Psoas muscle (tissue), 8 donors: ENCODE data around the gene HDC. TPM values are rescaled to one million over a fixed set of nuclear protein-coding genes. Genes with fewer than 3 reads are reported as not detected.

Experiments
- ATAC-seq, 4 donors: fragments of 200-7000 bp; cut with Tn5 transposase; one replicate each; pipeline ENCODE4 v1.9.1; 2020; ENCODE audit warnings: moderate library complexity in 3 of 4, mild to moderate bottlenecking in 2 of 4
- DNase-seq, 2 donors: peaks; one replicate each; pipeline ENCODE4 v3.0.0-alpha.2; 2020
- H3K27ac ChIP-seq: fragments of 200-600 bp; one replicate; pipeline ENCODE4 v1.8.0; 2022
- H3K27me3 ChIP-seq, 3 donors: fragments of 200-600 bp in 1 of 3; one replicate each; pipeline versions ENCODE4 v1.6.1 to v1.8.0; 2013 to 2022; ENCODE audit warnings: low read length in 2 of 3, mild to moderate bottlenecking in 2 of 3, moderate library complexity in 1 of 3; ENCODE audit not compliant: insufficient read depth in 3 of 3
- H3K36me3 ChIP-seq, 2 donors: fragments of 200-600 bp in 1 of 2; one replicate each; pipeline versions ENCODE4 v1.6.1 to v1.8.0; 2013 to 2022; ENCODE audit warnings: low read depth in 1 of 2, mild to moderate bottlenecking in 1 of 2, moderate library complexity in 1 of 2; ENCODE audit not compliant: insufficient read depth in 1 of 2
- H3K4me1 ChIP-seq: fragments of 200-600 bp; one replicate; pipeline ENCODE4 v1.8.0; 2022
- H3K4me3 ChIP-seq: fragments of 200-600 bp; one replicate; pipeline ENCODE4 v1.8.0; 2022; ENCODE audit warnings: mild to moderate bottlenecking
- H3K9me3 ChIP-seq: fragments of 200-600 bp; one replicate; pipeline ENCODE4 v1.8.0; 2022
- WGBS, 3 donors: extraction: QIAGEN DNeasy Blood & Tissue Kit; methylation state at CpG; one replicate each; pipeline versions ENCODE4 v1.1.6 to v1.1.7; 2013; 5-methylcytosine and 5-hydroxymethylcytosine counted together
- intact Hi-C, 2 donors: fragments of 100-400 bp; cut with DNase I; formaldehyde crosslinking; loops; one replicate each; pipeline versions ENCODE4 v1.11.0 to v1.14.2; 2022
- polyA plus RNA-seq, 3 donors: library from polyadenylated mRNA; stranded (reverse); fragments of 200-250 nt; gene quantifications; one replicate each; pipeline ENCODE4 v1.2.3, GENCODE V29; 2013
- total RNA-seq, 4 donors: library from RNA; stranded (reverse); fragmentation: NEBNext Ultra II Directional in 2 of 4; extraction: Animal tissue kit (Norgen Biotek cat#: 25700) in 2 of 4; gene quantifications; one replicate each; pipeline versions ENCODE4 v1.2.1 to v1.2.4, GENCODE V29; 2021 to 2023
- TF ChIP-seq, protein P1 (sequence below): fragments of 200-600 bp; IDR thresholded peaks from one replicate; pipeline ENCODE4 v1.8.0; 2022; ENCODE audit warnings: antibody characterized with exemption
- donor health status: healthy with polysubstance abuse.
- donor health status: DM: no; HTN: no; CAD: no; lungs with moderate emphysema.
- donor health status: Bipolar disorder and iron deficiency.
- donor health status: healthy.
- donor health status: DM: yes; HTN: yes; CAD: no.
- donor health status: DM: no; HTN: no; CAD: no.
- donor health status: DM: no; HTN: no; CAD: no.
- donor health status: DM: yes; HTN: yes; CAD: no.

HDC gene
- total and polyA plus RNA-seq, 7 donors = 0.03 to 0.97 (median 0.34) TPM

DNA sequence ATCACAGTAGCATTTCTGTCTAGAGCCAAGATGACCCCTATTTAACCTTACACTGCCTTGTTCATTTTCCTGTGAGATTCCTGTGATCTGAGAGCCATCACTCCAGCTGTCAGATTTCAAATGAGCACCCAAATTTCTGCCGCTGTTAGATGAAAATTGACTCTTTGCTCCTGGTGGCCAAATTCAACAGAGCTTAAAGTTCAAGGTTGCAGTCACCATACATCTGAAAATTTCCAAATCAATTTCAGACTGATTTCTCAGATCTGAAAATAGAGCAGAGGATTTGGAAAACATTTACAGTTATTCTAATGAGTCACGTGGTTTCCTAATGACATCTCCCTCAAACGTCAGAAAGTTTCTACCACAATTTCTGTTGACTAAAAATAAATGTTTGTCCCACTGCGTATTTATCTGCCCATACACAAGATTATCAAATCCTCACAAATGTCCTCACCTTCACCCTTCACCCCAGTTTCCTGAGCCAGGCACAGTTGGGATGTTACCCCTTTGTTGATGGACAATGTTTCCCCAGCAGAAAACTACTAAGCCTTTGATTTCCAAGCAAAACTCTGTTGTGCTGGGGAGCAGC is 16.4 kb downstream of the HDC start:
- Histone ChIP-seq H3K27me3 (peaks cover 0 to 2% (median 0%) of the 10 kb centered on the region in 3 donors), H3K4me3 (no peak overlapping the region), H3K36me3 (no peaks in the 10 kb centered on the region), H3K27ac (no peak overlapping the region), H3K9me3 (no peaks in the 10 kb centered on the region), H3K4me1 (no peaks in the 10 kb centered on the region)
- 48 to 55% (median 51%) methylated on average over 4 of the region's 4 CpGs for WGBS, 3 donors
- TF ChIP-seq, protein P1, sequence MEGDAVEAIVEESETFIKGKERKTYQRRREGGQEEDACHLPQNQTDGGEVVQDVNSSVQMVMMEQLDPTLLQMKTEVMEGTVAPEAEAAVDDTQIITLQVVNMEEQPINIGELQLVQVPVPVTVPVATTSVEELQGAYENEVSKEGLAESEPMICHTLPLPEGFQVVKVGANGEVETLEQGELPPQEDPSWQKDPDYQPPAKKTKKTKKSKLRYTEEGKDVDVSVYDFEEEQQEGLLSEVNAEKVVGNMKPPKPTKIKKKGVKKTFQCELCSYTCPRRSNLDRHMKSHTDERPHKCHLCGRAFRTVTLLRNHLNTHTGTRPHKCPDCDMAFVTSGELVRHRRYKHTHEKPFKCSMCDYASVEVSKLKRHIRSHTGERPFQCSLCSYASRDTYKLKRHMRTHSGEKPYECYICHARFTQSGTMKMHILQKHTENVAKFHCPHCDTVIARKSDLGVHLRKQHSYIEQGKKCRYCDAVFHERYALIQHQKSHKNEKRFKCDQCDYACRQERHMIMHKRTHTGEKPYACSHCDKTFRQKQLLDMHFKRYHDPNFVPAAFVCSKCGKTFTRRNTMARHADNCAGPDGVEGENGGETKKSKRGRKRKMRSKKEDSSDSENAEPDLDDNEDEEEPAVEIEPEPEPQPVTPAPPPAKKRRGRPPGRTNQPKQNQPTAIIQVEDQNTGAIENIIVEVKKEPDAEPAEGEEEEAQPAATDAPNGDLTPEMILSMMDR = no peak
- DNase-seq (no peak), ATAC-seq (no peak)
- intact Hi-C loops = no loop called here

DNA sequence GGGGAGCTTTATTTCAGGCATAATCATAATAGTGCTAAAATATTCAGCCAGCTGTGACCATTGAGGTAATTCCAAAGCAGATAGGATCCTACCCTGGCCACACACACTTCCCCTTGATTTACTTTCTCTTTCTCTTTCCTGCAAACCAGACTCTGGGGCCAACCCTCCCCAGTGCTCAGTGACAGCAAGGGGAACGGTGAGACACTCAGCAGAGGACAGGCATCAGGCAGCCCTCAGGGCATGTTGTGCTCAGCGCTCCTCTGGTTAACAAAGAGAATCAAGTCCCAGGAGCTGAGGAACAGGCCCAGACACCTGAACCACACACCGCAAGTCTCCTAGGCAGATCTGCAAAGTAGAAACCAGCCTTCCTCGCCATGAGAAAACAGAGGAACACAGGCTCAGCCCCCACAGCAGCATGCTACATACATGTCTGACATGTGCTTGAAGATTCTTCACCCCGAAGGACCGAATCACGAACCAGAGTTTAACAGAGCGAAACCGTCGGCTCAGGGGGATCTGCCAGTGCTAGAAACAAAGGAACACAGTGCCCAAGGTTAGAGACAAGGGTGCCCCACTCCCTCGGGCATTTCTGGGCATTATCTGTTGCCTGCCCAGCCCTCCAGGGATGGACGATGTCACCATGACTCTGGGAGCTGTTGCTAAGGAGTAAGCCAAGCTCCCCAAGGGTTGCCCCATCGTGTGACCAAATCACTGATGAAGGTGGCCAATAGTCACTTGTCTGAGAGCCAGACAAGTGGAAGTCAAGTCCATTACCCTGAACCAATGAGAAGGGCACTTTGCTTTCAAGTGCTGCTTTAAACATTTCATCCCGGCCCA is 17.5 kb downstream of the HDC start:
- no peaks in the 10 kb centered on the region for H3K4me1 ChIP-seq
- H3K9me3 ChIP-seq = no peaks in the 10 kb centered on the region
- no peak for ATAC-seq
- H3K4me3 ChIP-seq = no peak overlapping the region
- H3K27me3 ChIP-seq = no peaks in the 10 kb centered on the region
- TF ChIP-seq, protein P1 = no peak
- WGBS, 3 donors = 79 to 84% (median 82%) methylated on average over 14 of the region's 14 CpGs
- DNase-seq = no peak
- intact Hi-C loops = no loop called here
- H3K27ac ChIP-seq = no peak overlapping the region
- H3K36me3 ChIP-seq = no peaks in the 10 kb centered on the region

DNA sequence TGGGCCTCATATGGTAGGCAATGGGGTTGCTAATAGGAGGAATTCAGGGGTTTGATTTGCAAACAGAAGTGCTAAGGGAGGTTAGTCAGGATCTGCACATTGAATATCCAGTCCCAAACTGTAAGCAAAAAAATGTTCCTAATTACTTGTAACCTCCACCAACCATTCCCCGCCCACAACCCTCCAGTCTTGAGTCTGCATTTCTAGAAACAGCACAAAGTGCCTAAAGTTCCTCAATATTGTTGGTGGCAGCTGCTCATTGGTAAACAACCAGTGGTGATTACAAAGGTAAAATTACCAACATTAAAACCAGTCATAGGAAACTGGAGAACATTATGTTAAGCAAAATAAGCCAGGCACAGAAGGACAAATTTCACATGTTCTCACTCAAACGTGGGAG is 18.9 kb downstream of the HDC start:
- intact Hi-C loops = no loop called here
- Histone ChIP-seq H3K27me3 (no peaks in the 10 kb centered on the region), H3K36me3 (no peaks in the 10 kb centered on the region), H3K27ac (no peak overlapping the region), H3K4me3 (no peak overlapping the region), H3K4me1 (no peaks in the 10 kb centered on the region), H3K9me3 (no peaks in the 10 kb centered on the region)
- DNase-seq (no peak), ATAC-seq (no peak)
- TF ChIP-seq, protein P1 = no peak
- WGBS, 3 donors = 77 to 79% (median 79%) methylated on average over 2 of the region's 2 CpGs

DNA sequence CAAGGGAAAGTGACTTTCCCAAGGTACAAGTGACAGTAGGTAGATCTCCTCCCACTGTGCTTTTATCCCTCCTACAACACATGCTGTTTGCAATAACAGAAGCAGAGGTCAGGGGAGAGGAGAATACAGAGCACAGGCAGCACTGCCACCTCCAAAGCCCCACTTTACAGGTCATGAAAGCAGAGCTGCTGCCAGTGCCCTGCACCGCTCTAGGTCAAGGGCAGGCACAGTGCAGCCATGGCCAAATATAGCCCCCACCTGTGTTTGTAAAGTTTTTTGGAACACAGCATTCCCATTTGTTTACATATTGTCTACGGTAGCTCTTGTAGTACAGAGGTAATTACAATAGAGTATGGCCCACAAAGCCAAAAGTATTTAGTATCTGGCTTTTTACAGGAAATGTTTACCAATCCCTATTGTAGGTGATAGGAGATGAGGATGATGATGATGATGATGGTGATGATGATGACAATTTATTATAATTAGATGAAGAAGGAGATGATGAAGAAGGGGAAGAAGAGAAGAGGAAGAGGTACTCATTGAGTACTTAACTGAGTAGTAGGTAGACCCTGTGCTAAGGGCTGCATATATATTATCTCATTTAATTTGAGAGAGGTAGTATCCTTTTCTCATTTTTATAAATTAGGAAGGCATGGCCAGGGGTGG is 20.4 kb downstream of the HDC start:
- ATAC-seq (no peak), DNase-seq (no peak)
- Histone ChIP-seq H3K4me1 (no peaks in the 10 kb centered on the region), H3K36me3 (no peaks in the 10 kb centered on the region), H3K27me3 (no peaks in the 10 kb centered on the region), H3K4me3 (no peak overlapping the region), H3K9me3 (no peaks in the 10 kb centered on the region), H3K27ac (no peak overlapping the region)
- 85 to 86% (median 86%) methylated on average over 2 of the region's 2 CpGs for WGBS, 3 donors
- TF ChIP-seq, protein P1 = no peak
- intact Hi-C loops = no loop called here
